Measurements from ENCODE around the gene SENP7.

GRCh38 chr3:101527441-101527840, 14.4 kb upstream of the SENP7 start:
- TF ChIP-seq CTCF (IDR thresholded peaks at IDR 0.05): no peak
- TF ChIP-seq POLR2A (IDR thresholded peaks at IDR 0.05): no peak
